Measurements from ENCODE around the gene CTNNBIP1. TPM values are rescaled to one million over a fixed set of nuclear protein-coding genes. Genes with fewer than 3 reads are reported as not detected.

Gene CTNNBIP1
- polyA plus RNA-seq, 1 donor from 2014 or later = 69.3 TPM

DNA sequence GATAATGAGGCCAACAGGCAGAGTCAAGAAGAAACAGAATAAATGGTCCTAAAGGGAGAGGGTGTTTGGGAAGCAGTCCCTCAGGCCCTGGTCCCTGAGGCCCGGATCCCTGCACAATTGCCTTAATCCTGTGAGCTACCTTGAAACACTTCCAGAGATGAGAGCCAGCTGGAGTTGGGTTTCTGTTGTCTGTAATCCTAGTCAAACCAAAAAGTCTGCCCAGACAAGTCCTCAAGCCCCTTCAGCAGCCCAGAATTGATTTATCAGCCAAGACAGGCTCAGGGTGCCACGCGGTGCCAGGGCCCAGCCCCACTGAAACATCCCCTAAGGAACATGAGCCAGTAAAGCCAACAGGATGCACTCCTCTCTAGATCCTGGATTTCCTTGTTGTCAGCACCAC lies 69.9 kb downstream of the CTNNBIP1 start:
- Histone ChIP-seq H3F3A (ENCODE audit: insufficient read depth, low read length, poor library complexity, severe bottlenecking) (no peaks in the 10 kb centered on the region), H4K20me1 (ENCODE audit: insufficient read depth) (no peaks in the 10 kb centered on the region), H3K9me2 (ENCODE audit: insufficient read depth, low read length) (no peaks in the 10 kb centered on the region), H3K4me2 (ENCODE audit: low read length) (no peak overlapping the region), H3K27ac (ENCODE audit: low read length) (no peak overlapping the region), H3K4me3 (ENCODE audit: low read length) (no peak overlapping the region), H3K79me2 (replicated peaks; ENCODE audit: insufficient read depth, low read length) (no peaks in the 10 kb centered on the region), H3K36me3 (ENCODE audit: insufficient read depth, low read length) (no peaks in the 10 kb centered on the region), H3K27me3 (ENCODE audit: insufficient read depth, low read depth, low read length) (no peaks in the 10 kb centered on the region), H3K9me3 (ENCODE audit: low read length) (no peaks in the 10 kb centered on the region), H2AFZ (ENCODE audit: low read depth, low read length) (no peak overlapping the region), H3K9ac (ENCODE audit: low read length) (no peak overlapping the region)
- TF ChIP-seq POLR2AphosphoS5 (IDR thresholded peaks at IDR 0.05) = no peak
- TF ChIP-seq MXI1 (conservative IDR thresholded peaks at IDR 0.05; ENCODE audit: poor library complexity, severe bottlenecking) = no peak
- TF ChIP-seq, protein P1, sequence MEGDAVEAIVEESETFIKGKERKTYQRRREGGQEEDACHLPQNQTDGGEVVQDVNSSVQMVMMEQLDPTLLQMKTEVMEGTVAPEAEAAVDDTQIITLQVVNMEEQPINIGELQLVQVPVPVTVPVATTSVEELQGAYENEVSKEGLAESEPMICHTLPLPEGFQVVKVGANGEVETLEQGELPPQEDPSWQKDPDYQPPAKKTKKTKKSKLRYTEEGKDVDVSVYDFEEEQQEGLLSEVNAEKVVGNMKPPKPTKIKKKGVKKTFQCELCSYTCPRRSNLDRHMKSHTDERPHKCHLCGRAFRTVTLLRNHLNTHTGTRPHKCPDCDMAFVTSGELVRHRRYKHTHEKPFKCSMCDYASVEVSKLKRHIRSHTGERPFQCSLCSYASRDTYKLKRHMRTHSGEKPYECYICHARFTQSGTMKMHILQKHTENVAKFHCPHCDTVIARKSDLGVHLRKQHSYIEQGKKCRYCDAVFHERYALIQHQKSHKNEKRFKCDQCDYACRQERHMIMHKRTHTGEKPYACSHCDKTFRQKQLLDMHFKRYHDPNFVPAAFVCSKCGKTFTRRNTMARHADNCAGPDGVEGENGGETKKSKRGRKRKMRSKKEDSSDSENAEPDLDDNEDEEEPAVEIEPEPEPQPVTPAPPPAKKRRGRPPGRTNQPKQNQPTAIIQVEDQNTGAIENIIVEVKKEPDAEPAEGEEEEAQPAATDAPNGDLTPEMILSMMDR (IDR thresholded peaks at IDR 0.05; ENCODE audit: poor library complexity, severe bottlenecking) = no peak
- TF ChIP-seq EZH2 (IDR thresholded peaks at IDR 0.05; ENCODE audit: borderline replicate concordance, insufficient read depth, low read length, poor library complexity, severe bottlenecking) = no peak
- TF ChIP-seq, protein P2, sequence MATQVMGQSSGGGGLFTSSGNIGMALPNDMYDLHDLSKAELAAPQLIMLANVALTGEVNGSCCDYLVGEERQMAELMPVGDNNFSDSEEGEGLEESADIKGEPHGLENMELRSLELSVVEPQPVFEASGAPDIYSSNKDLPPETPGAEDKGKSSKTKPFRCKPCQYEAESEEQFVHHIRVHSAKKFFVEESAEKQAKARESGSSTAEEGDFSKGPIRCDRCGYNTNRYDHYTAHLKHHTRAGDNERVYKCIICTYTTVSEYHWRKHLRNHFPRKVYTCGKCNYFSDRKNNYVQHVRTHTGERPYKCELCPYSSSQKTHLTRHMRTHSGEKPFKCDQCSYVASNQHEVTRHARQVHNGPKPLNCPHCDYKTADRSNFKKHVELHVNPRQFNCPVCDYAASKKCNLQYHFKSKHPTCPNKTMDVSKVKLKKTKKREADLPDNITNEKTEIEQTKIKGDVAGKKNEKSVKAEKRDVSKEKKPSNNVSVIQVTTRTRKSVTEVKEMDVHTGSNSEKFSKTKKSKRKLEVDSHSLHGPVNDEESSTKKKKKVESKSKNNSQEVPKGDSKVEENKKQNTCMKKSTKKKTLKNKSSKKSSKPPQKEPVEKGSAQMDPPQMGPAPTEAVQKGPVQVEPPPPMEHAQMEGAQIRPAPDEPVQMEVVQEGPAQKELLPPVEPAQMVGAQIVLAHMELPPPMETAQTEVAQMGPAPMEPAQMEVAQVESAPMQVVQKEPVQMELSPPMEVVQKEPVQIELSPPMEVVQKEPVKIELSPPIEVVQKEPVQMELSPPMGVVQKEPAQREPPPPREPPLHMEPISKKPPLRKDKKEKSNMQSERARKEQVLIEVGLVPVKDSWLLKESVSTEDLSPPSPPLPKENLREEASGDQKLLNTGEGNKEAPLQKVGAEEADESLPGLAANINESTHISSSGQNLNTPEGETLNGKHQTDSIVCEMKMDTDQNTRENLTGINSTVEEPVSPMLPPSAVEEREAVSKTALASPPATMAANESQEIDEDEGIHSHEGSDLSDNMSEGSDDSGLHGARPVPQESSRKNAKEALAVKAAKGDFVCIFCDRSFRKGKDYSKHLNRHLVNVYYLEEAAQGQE (IDR thresholded peaks at IDR 0.05; ENCODE audit: borderline replicate concordance) = no peak
- TF ChIP-seq TAF1 (IDR thresholded peaks at IDR 0.05; ENCODE audit: low read depth) = no peak
- TF ChIP-seq RAD21 (conservative IDR thresholded peaks at IDR 0.05) = no peak
- TF ChIP-seq SMC3 (conservative IDR thresholded peaks at IDR 0.05; ENCODE audit: poor library complexity) = no peak
- no peak for TF ChIP-seq EP300 (conservative IDR thresholded peaks at IDR 0.05; ENCODE audit: poor library complexity, severe bottlenecking)

DNA sequence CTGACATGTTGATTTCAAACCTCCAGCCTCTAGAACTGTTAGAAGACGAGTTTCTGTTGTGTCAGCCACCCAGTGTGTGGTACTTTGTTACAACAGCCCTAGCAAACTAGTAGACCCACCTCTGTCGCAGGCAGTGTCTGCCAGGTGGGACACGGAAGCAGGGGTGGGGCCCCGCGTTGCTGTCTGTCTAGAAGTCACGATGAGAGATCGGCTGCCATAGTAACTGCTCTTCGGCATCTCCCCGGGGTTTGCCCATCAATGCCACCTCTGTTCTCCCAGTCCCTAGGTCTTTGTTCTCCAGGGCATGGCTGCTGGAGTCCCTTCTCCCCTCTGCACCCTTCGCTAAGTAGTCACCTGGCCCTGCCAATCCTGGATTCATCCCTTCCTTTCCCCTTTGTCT lies 71.1 kb downstream of the CTNNBIP1 start:
- TF ChIP-seq POLR2AphosphoS5 (IDR thresholded peaks at IDR 0.05) (no peak), TAF1 (IDR thresholded peaks at IDR 0.05; ENCODE audit: low read depth) (no peak), RAD21 (conservative IDR thresholded peaks at IDR 0.05) (no peak), MXI1 (conservative IDR thresholded peaks at IDR 0.05; ENCODE audit: poor library complexity, severe bottlenecking) (no peak), SMC3 (conservative IDR thresholded peaks at IDR 0.05; ENCODE audit: poor library complexity) (no peak), EZH2 (IDR thresholded peaks at IDR 0.05; ENCODE audit: borderline replicate concordance, insufficient read depth, low read length, poor library complexity, severe bottlenecking) (no peak), EP300 (conservative IDR thresholded peaks at IDR 0.05; ENCODE audit: poor library complexity, severe bottlenecking) (no peak)
- TF ChIP-seq, protein P1 (IDR thresholded peaks at IDR 0.05; ENCODE audit: poor library complexity, severe bottlenecking) = no peak
- TF ChIP-seq, protein P2 (IDR thresholded peaks at IDR 0.05; ENCODE audit: borderline replicate concordance) = no peak
- Histone ChIP-seq H3F3A (ENCODE audit: insufficient read depth, low read length, poor library complexity, severe bottlenecking) (no peaks in the 10 kb centered on the region), H3K4me2 (ENCODE audit: low read length) (no peak overlapping the region), H3K9ac (ENCODE audit: low read length) (no peak overlapping the region), H3K36me3 (ENCODE audit: insufficient read depth, low read length) (no peaks in the 10 kb centered on the region), H3K9me2 (ENCODE audit: insufficient read depth, low read length) (no peaks in the 10 kb centered on the region), H3K79me2 (replicated peaks; ENCODE audit: insufficient read depth, low read length) (no peaks in the 10 kb centered on the region), H3K27me3 (ENCODE audit: insufficient read depth, low read depth, low read length) (no peaks in the 10 kb centered on the region), H3K27ac (ENCODE audit: low read length) (no peak overlapping the region), H4K20me1 (ENCODE audit: insufficient read depth) (no peaks in the 10 kb centered on the region), H2AFZ (ENCODE audit: low read depth, low read length) (no peak overlapping the region), H3K9me3 (ENCODE audit: low read length) (no peaks in the 10 kb centered on the region), H3K4me3 (ENCODE audit: low read length) (no peak overlapping the region)
